A549 (cell line): ENCODE results near the gene GUF1. TPM values are rescaled to one million over a fixed set of nuclear protein-coding genes. Genes with fewer than 3 reads are reported as not detected.
"Not testable (repeated sequence)": the region's sequence is repeated elsewhere in the genome, so short reads cannot be mapped to it uniquely, and the experiment has no call there.

ENCODE experiments used
- ATAC-seq, 2 experiments: fragments of 200-7000 bp in 1 of 2; fragments of >200 bp in 1 of 2; cut with Nextera tagmentation in 1 of 2; cut with Tn5 transposase in 1 of 2; 3 replicates each; pipeline versions ENCODE4 v1.8.0 to v1.9.1; 2018 to 2020; ENCODE audit warnings: mild to moderate bottlenecking in 1 of 2, moderate library complexity in 1 of 2
- CTCF ChIA-PET: fragments of 300-600 bp; sonication (Branson Sonifier 250); formaldehyde crosslinking; extraction: SDS; loops from one replicate; lab custom pipeline; 2021; ENCODE audit warnings: antibody characterized with exemption, inconsistent platforms; lab: Yijun Ruan, JAX
- POLR2A ChIA-PET: fragments of 350-600 bp; formaldehyde crosslinking; extraction: SDS; loops from one replicate; lab custom pipeline; 2021; ENCODE audit warnings: antibody characterized with exemption, inconsistent platforms; lab: Yijun Ruan, JAX
- DNase-seq, 2 experiments: peaks; one replicate each; pipeline versions ENCODE4 v3.0.0 to v3.0.0-alpha.2; 2011 to 2016; ENCODE audit warnings: low read depth in 1 of 2, low spot score in 1 of 2
- FAIRE-seq: peaks from 2 replicates; lab custom pipeline; 2011; peaks lifted over from hg19 to GRCh38; lab: Jason Lieb, UNC
- H3K27ac ChIP-seq, 2 experiments: fragments of >200 bp; sonication (Bioruptor Twin); formaldehyde crosslinking; 3 replicates each; pipeline ENCODE4 v1.5.1; 2016 to 2017
- H3K4me1 ChIP-seq: fragments of >200 bp; sonication (Bioruptor Twin); formaldehyde crosslinking; 3 replicates; pipeline ENCODE4 v1.6.1; 2016
- H3K4me2 ChIP-seq: fragments of >200 bp; sonication (Bioruptor Twin); formaldehyde crosslinking; 3 replicates; pipeline ENCODE4 v1.6.1; 2016
- H3K4me3 ChIP-seq: fragments of >200 bp; sonication (Bioruptor Twin); formaldehyde crosslinking; 3 replicates; pipeline ENCODE4 v1.5.1; 2016
- H3K9me3 ChIP-seq: fragments of >200 bp; sonication (Bioruptor Twin); formaldehyde crosslinking; 3 replicates; pipeline ENCODE4 v1.6.1; 2016
- CBX2 ChIP-seq: fragments of 200-600 bp; sonication (generic); IDR thresholded peaks from 2 replicates; pipeline ENCODE4 v1.6.1; 2016; ENCODE audit warnings: low read depth, mild to moderate bottlenecking, borderline replicate concordance
- CBX8 ChIP-seq: fragments of 200-600 bp; sonication (generic); IDR thresholded peaks from 2 replicates; pipeline ENCODE4 v1.6.1; 2016
- CHD4 ChIP-seq: fragments of 200-600 bp; sonication (generic); IDR thresholded peaks from 2 replicates; pipeline ENCODE4 v1.6.1; 2016; ENCODE audit warnings: antibody characterized with exemption, mild to moderate bottlenecking, borderline replicate concordance
- EHF ChIP-seq: fragments of 250-450 bp; sonication (Bioruptor Pico); IDR thresholded peaks from 2 replicates; pipeline ENCODE4 v1.5.0; 2020; ENCODE audit warnings: mild to moderate bottlenecking
- EHMT2 ChIP-seq: fragments of 200-600 bp; sonication (generic); IDR thresholded peaks from 2 replicates; pipeline ENCODE4 v1.6.1; 2016; ENCODE audit warnings: antibody characterized with exemption, low read depth, mild to moderate bottlenecking, moderate library complexity
- EP300 ChIP-seq, 2 experiments: fragments of >200 bp; sonication (Bioruptor Twin); formaldehyde crosslinking; IDR thresholded peaks; 2 replicates in 1 of 2; 3 replicates in 1 of 2; pipeline ENCODE4 v1.6.1; 2016 to 2017
- ESRRA ChIP-seq: fragments of 150-350 bp; IDR thresholded peaks from 2 replicates; pipeline ENCODE4 v1.6.1; 2014; ENCODE audit warnings: mild to moderate bottlenecking, low read length, borderline replicate concordance
- FOSB ChIP-seq: fragments of 250-450 bp; sonication (Bioruptor Pico); IDR thresholded peaks from 2 replicates; pipeline ENCODE4 v1.5.0; 2020; ENCODE audit warnings: mild to moderate bottlenecking, moderate library complexity
- GATA3 ChIP-seq: IDR thresholded peaks from 2 replicates; pipeline ENCODE4 v1.6.1; 2012; ENCODE audit warnings: borderline replicate concordance
- HDAC2 ChIP-seq: fragments of 200-600 bp; sonication (generic); IDR thresholded peaks from 2 replicates; pipeline ENCODE4 v1.6.1; 2016
- HEYL ChIP-seq: fragments of 250-450 bp; sonication (Bioruptor Pico); IDR thresholded peaks from 2 replicates; pipeline ENCODE4 v1.8.0; 2021; ENCODE audit warnings: mild to moderate bottlenecking, moderate library complexity
- HOXB13 ChIP-seq: fragments of 250-450 bp; sonication (Bioruptor Pico); IDR thresholded peaks from 2 replicates; pipeline ENCODE4 v1.5.0; 2020; ENCODE audit warnings: low read depth, mild to moderate bottlenecking, moderate library complexity
- JUN ChIP-seq, 2 experiments: fragments of >200 bp; sonication (Bioruptor Twin); formaldehyde crosslinking; IDR thresholded peaks; 2 replicates in 1 of 2; 3 replicates in 1 of 2; pipeline ENCODE4 v1.6.1; 2016 to 2017
- KDM1A ChIP-seq: fragments of 200-600 bp; sonication (generic); IDR thresholded peaks from 2 replicates; pipeline ENCODE4 v1.6.1; 2016; ENCODE audit warnings: low read depth, mild to moderate bottlenecking
- NFE2L2 ChIP-seq: fragments of 150-350 bp; conservative IDR thresholded peaks from 2 replicates; pipeline ENCODE4 v1.6.1; 2014; ENCODE audit warnings: low read length
- PBX3 ChIP-seq: IDR thresholded peaks from 2 replicates; pipeline ENCODE4 v1.6.1; 2012
- POLR2A ChIP-seq: IDR thresholded peaks from 2 replicates; pipeline ENCODE4 v1.6.1; 2012; ENCODE audit warnings: mild to moderate bottlenecking, low read length
- RARB ChIP-seq: fragments of 250-450 bp; sonication (Bioruptor Pico); IDR thresholded peaks from 2 replicates; pipeline ENCODE4 v1.8.0; 2021; ENCODE audit warnings: mild to moderate bottlenecking, moderate library complexity
- RFX5 ChIP-seq: fragments of 450-650 bp; IDR thresholded peaks from 2 replicates; pipeline ENCODE4 v1.7.1; 2014; ENCODE audit warnings: antibody characterized with exemption, mild to moderate bottlenecking, moderate library complexity
- SREBF2 ChIP-seq: fragments of 450-650 bp; IDR thresholded peaks from 2 replicates; pipeline ENCODE4 v1.6.1; 2014; ENCODE audit warnings: mild to moderate bottlenecking, moderate library complexity
- TP53 ChIP-seq: fragments of 250-450 bp; sonication (Bioruptor Pico); IDR thresholded peaks from 2 replicates; pipeline ENCODE4 v1.5.0; 2021; ENCODE audit warnings: mild to moderate bottlenecking, moderate library complexity
- WGBS: methylation state at CpG from one replicate; pipeline ENCODE4 v1.1.6; 2017; ENCODE audit errors: missing lambda C conversion rate; 5-methylcytosine and 5-hydroxymethylcytosine counted together
- polyA plus RNA-seq, 4 experiments: library from polyadenylated mRNA; depleted of rRNA in 3 of 4; stranded (reverse); fragments of >200 nt; fragmentation: RNase III in 1 of 4; extraction: RNeasy Plus Mini Kit Qiagen cat#74134 plus additional on column Dnase treatment in 1 of 4; gene quantifications; 2 replicates in 3 of 4; 3 replicates in 1 of 4; pipeline ENCODE4 v1.2.3, GENCODE V29; 2011 to 2017
- TF ChIP-seq, protein P1 (sequence below): fragments of 250-450 bp; sonication (Bioruptor Pico); IDR thresholded peaks from 2 replicates; pipeline ENCODE4 v1.5.0; 2020; ENCODE audit warnings: low read depth, mild to moderate bottlenecking, moderate library complexity
- TF ChIP-seq, protein P2 (sequence below): fragments of >200 bp; sonication (Bioruptor Twin); formaldehyde crosslinking; IDR thresholded peaks from 3 replicates; pipeline ENCODE4 v1.6.1; 2016

GUF1 gene
- polyA plus RNA-seq, 2 of the 4 experiments (the other 2 are of a cell fraction) = 9.9 to 23.5 TPM

DNA sequence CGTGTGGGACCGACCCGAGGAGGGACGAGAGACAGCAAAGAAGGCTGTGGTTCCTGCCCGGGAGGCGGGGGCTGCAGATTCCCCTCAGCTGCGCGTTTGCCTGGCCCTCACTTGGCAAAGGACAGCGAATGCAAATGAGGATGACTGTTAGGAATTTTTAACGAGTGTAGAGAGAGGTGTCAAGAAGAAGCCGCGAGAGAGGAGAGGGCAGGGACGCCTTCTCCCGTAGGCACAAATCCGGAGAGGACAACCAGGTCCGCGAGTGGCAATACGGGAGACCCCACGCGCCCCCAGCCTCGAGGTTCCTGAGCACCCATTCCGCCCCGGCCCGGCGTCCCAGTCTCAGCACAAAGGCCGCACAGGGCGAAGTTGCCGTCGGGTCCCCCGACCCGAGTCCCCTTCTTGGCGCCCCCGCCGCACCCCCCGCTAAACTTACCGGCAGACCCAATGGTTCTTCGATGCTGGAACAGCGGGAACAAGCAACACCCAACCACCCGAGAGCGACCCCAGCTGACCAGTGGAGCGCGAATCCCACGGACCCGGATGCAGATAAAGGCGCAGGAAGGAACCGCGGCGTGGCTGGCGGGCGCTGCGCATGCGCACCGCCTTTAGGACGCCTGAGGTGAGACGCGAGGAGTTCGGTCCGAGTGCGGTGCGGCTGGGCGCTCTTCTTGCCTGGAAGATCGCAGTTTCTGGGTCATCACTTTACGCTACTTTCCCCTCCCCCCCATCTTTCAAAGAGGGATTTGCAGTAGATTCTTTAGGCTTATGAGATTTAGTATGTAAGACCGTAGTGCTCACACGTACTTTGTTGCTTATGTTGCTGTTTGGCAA, 48.0 kb downstream of the GUF1 start, which contains the start of gene GNPDA2 (continued):
- 0 out of 2 replicates have a peak, but pooled peaks have one; percentile 5 for TF ChIP-seq GATA3
- no peak for TF ChIP-seq NFE2L2
- TF ChIP-seq CBX8 = no peak

DNA sequence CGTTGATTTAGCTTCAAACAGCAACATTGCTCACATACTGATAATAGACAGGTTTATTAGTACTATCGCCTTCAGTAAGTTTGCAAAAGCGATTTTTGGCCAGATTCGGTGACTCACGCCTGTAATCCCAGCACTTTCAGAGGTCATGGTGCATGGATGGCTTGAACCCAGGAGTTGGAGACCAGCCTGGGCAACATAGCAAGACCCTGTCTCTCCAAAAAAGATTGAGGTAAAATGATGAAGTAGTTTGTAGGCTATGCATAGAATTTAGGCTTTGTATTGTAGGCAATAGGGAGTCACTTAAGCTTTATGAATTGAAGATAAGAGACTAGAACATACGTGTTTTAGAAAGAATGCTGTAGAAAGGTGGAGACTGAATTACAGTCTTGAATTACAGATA, 49.3 kb downstream of the GUF1 start:
- CTCF ChIA-PET = no interaction called here
- Histone ChIP-seq H3K4me2 (peak overlapping the region; percentile 82), H3K27ac (no peak overlapping the region), H3K4me3 (no peak overlapping the region), H3K9me3 (no peaks in the 10 kb centered on the region), H3K4me1 (0 out of 3 replicates have a peak, but pooled peaks cover 6% of the 10 kb centered on the region)
- POLR2A ChIA-PET = interaction anchor here (2.3 kb wide), 1 partner anchor 49 kb away, joined by 16 read pairs; the partner anchor contains the start of gene GUF1
- ATAC-seq = no peak
- no peak for FAIRE-seq
- WGBS = 75% methylated on average over 6 of the region's 6 CpGs
- DNase-seq = no peak
- TF ChIP-seq EP300 (IDR thresholded peaks at IDR 0.05) (no peak), POLR2A (no peak)

DNA sequence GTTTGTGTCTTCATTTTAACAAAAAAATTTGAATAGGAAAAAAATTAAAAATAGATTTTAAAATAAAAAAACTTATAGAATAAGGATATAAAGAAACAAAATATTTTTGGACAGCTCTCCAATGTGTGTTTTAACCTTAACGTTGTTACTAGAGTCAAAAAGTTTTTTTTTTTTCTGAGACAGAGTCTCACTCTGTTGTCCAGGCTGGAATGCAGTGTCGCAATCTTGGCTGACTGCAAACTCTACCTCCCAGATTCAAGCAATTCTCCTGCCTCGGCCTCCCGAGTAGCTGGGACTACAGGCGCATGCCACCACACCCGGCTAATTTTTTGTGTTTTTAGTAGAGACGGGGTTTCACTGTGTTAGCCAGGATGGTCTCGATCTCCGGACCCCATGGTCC, 50.5 kb downstream of the GUF1 start:
- CTCF ChIA-PET = interaction anchor here (0.6 kb wide), 1 partner anchor 8 kb away, joined by 4 read pairs; no protein-coding TSS in a partner anchor
- DNase-seq, H3K4me3 ChIP-seq, ATAC-seq, H3K4me2 ChIP-seq, H3K4me1 ChIP-seq, H3K9me3 ChIP-seq, FAIRE-seq, POLR2A ChIA-PET, H3K27ac ChIP-seq: not testable (repeated sequence)
- WGBS = 72% methylated on average over 9 of the region's 9 CpGs

DNA sequence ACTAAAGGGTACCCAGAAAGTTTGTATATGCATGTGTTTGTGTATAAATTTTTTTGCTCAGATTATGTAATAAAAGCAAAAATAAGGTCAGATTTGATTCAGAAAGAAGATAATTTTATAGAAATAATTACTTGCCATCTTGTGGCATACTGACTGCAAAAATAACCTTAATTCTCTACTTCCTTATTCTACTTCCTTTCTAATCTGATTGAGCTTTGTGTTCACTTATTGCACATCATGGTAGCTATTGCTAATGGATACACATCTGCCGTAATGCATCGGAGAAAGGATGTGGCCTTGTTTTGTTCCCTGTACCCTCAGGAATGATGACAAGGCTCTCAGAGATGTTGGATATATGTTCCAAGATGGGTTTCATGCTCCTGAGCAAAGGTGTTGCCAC, 58.7 kb downstream of the GUF1 start:
- POLR2A ChIA-PET = no interaction called here
- H3K4me3 ChIP-seq = no peak overlapping the region
- ATAC-seq (no peak), FAIRE-seq (no peak), DNase-seq (no peak)
- no peaks in the 10 kb centered on the region for H3K4me1 ChIP-seq
- TF ChIP-seq EHMT2 = no peak
- TF ChIP-seq CBX2 = no peak
- no peak for TF ChIP-seq FOSB (CRISPR knock-in tag)
- no peak for TF ChIP-seq CHD4
- TF ChIP-seq, protein P1, sequence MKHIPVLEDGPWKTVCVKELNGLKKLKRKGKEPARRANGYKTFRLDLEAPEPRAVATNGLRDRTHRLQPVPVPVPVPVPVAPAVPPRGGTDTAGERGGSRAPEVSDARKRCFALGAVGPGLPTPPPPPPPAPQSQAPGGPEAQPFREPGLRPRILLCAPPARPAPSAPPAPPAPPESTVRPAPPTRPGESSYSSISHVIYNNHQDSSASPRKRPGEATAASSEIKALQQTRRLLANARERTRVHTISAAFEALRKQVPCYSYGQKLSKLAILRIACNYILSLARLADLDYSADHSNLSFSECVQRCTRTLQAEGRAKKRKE (CRISPR knock-in tag) = no peak
- TF ChIP-seq SREBF2 = no peak
- no peak for TF ChIP-seq EP300 (IDR thresholded peaks at IDR 0.05)
- no peak for TF ChIP-seq RFX5
- no peak for TF ChIP-seq HDAC2
- no peak for TF ChIP-seq ESRRA
- TF ChIP-seq HEYL (CRISPR knock-in tag) = no peak
- TF ChIP-seq HOXB13 (CRISPR knock-in tag) = no peak
- no peak for TF ChIP-seq RARB (CRISPR knock-in tag)
- TF ChIP-seq JUN (IDR thresholded peaks at IDR 0.05) = no peak
- TF ChIP-seq KDM1A = no peak
- H3K4me2 ChIP-seq = no peak overlapping the region
- H3K9me3 ChIP-seq = no peaks in the 10 kb centered on the region
- CTCF ChIA-PET = no interaction called here
- no peak overlapping the region for H3K27ac ChIP-seq
- 91% methylated on average over 2 of the region's 2 CpGs for WGBS

DNA sequence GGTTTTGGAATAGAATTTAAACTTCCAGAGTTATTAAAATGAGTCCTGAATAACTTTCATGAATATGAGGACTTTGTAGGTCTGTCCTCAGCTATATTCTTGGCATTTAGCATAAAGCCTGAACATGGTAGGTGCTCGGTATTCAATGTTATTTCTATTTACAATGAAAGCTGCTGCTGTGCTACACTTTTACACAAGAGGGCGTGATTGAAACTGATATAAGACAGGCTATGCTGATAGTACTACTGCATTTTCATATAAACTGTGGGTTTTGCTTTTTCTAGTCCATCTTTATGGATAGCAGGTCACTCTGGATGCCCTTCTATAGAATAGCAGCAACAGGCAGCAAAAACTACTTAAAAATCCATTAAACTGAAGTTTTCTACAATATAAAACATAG, 60.4 kb downstream of the GUF1 start:
- H3K4me2 ChIP-seq = no peak overlapping the region
- ATAC-seq (0 out of 6 replicates have a peak, but pooled peaks of 1 of the 2 experiments have one; percentile 45), DNase-seq (peak in 1 of 2 experiments; percentile 4), FAIRE-seq (no peak)
- no peak for TF ChIP-seq TP53 (CRISPR knock-in tag)
- TF ChIP-seq, protein P2, sequence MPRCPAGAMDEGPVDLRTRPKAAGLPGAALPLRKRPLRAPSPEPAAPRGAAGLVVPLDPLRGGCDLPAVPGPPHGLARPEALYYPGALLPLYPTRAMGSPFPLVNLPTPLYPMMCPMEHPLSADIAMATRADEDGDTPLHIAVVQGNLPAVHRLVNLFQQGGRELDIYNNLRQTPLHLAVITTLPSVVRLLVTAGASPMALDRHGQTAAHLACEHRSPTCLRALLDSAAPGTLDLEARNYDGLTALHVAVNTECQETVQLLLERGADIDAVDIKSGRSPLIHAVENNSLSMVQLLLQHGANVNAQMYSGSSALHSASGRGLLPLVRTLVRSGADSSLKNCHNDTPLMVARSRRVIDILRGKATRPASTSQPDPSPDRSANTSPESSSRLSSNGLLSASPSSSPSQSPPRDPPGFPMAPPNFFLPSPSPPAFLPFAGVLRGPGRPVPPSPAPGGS = no peak
- TF ChIP-seq EHF (CRISPR knock-in tag) = no peak
- TF ChIP-seq RARB (CRISPR knock-in tag) = no peak
- TF ChIP-seq PBX3 = no peak
- no peak overlapping the region for H3K27ac ChIP-seq
- ChIA-PET POLR2A (no interaction called here), CTCF (no interaction called here)
- no peaks in the 10 kb centered on the region for H3K9me3 ChIP-seq
- no peaks in the 10 kb centered on the region for H3K4me1 ChIP-seq
- H3K4me3 ChIP-seq = no peak overlapping the region
- WGBS = 0% methylated on average over 2 of the region's 2 CpGs
